Stimulated activated naive CD8-positive, alpha-beta T cell treated with anti-CD3 and anti-CD28 coated beads, Interleukin-15, Interleukin-2, amounts not matched to agents 100 ng/mL and 50 ng/mL, for 24 hours (primary cell): ENCODE measurements around the gene AQP3.
"Not testable (repeated sequence)": the region's sequence is repeated elsewhere in the genome, so short reads cannot be mapped to it uniquely, and the experiment has no call there.

Experiments
- H3K27ac Mint-ChIP-seq: one replicate; pipeline ENCODE4 v1.8.0; 2021; ENCODE audit warnings: mild to moderate bottlenecking, mixed read lengths
- H3K27me3 Mint-ChIP-seq: one replicate; pipeline ENCODE4 v1.8.0; 2021; ENCODE audit warnings: mixed read lengths
- H3K36me3 Mint-ChIP-seq: one replicate; pipeline ENCODE4 v1.8.0; 2021; ENCODE audit warnings: low read depth, mixed read lengths
- H3K4me1 Mint-ChIP-seq: one replicate; pipeline ENCODE4 v1.8.0; 2021; ENCODE audit warnings: low read depth, mixed read lengths
- H3K4me3 Mint-ChIP-seq: one replicate; pipeline ENCODE4 v1.8.0; 2021; ENCODE audit warnings: mild to moderate bottlenecking, mixed read lengths
- H3K9me3 Mint-ChIP-seq: one replicate; pipeline ENCODE4 v1.8.0; 2021; ENCODE audit warnings: mixed read lengths

Gene AQP3

DNA sequence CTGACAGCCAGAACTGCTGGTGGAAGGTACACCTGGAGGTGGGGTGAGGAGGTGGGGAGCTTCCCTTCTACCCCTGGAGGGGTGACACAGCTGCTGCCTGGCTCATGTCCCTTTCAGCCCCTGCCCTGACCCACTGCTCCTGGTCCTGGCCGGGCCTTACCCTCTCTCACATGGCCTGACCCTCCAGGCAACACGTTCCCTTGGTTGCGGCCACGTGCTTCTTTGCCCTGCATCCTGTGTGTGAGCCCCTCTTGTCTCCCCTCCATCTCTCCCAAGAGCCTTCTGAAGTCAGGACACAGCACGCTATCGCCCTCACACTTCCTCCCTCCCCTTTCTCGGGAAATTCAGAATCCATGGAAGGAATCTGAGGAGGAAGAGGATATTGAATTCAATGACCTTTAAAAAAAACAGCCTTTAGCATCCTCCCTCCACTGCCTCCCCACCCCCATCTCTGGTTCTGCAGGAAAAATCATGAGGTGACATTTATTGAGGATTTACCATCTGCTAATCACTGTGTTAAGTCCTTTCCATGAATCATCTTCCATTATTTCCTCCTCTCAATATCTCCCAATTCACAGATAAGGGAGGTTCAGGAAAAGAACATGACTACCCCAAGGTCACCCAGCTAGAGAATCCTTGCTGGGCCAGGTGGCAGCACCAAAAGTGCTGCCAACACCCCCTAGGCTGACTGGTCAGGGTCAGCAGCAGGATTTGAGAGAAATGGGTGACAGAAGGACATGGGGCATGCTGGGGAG is 8.3 kb downstream of the AQP3 start:
- no peaks in the 10 kb centered on the region for H3K27me3 Mint-ChIP-seq
- no peaks in the 10 kb centered on the region for H3K36me3 Mint-ChIP-seq
- no peak overlapping the region for H3K27ac Mint-ChIP-seq
- H3K4me3 Mint-ChIP-seq, result no peak overlapping the region
- H3K4me1 Mint-ChIP-seq, result no peaks in the 10 kb centered on the region
- H3K9me3 Mint-ChIP-seq, result no peaks in the 10 kb centered on the region

DNA sequence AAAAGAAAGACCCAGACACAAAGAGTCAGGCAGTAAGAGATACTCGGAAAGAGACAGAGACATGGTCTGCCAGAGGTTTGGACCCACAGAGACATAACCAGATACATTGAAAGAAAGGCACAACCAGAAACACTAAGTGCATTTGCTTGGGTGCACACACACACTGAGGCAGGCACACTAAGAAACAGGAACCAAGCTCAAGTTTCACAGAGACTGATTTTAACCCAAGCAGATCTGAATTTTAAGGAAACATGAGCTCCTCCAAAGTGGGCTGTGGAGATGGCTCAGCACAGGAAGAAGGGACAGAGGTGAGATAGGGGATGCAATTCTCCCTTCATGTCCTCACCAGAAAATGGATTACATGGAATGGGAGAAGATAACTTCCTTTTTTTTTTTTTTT is 9.5 kb downstream of the AQP3 start:
- no peaks in the 10 kb centered on the region for H3K4me1 Mint-ChIP-seq
- no peak overlapping the region for H3K4me3 Mint-ChIP-seq
- H3K27ac Mint-ChIP-seq, result no peak overlapping the region
- H3K27me3 Mint-ChIP-seq, result no peaks in the 10 kb centered on the region
- H3K9me3 Mint-ChIP-seq, result no peaks in the 10 kb centered on the region
- H3K36me3 Mint-ChIP-seq, result no peaks in the 10 kb centered on the region

DNA sequence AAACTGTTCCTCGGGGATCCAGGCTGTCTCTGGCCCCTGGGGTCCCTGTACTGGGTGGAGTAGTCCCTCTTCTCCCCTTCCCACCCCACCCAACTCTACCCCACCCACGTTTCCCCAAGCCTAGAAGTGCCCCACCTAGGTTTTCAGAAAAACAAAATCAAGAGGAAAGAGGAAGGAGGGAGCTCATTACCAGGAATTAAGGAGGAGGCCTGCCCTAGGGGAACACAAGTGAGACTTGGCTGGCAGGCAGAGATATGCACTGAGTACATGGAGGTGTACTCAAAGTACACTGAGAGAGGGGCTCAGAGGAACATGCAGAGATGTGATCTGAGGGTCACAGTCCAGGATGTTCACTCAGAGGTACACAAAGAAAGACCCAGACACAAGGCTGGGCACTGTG is 10.2 kb downstream of the AQP3 start:
- no peak overlapping the region for H3K27ac Mint-ChIP-seq
- no peaks in the 10 kb centered on the region for H3K4me1 Mint-ChIP-seq

GRCh38 chr9:33436445-33436844 is 10.9 kb downstream of the AQP3 start:
- H3K27me3 Mint-ChIP-seq, result no peaks in the 10 kb centered on the region
- H3K4me1 Mint-ChIP-seq, result peaks cover 2% of the 10 kb centered on the region
- no peaks in the 10 kb centered on the region for H3K9me3 Mint-ChIP-seq
- no peak overlapping the region for H3K4me3 Mint-ChIP-seq
- no peak overlapping the region for H3K27ac Mint-ChIP-seq
- H3K36me3 Mint-ChIP-seq, result no peaks in the 10 kb centered on the region

More for the DNA sequence above, 10.2 kb downstream of the AQP3 start:
- H3K9me3 Mint-ChIP-seq, result no peaks in the 10 kb centered on the region
- H3K36me3 Mint-ChIP-seq, result no peaks in the 10 kb centered on the region
- H3K4me3 Mint-ChIP-seq, result no peak overlapping the region
- no peaks in the 10 kb centered on the region for H3K27me3 Mint-ChIP-seq

- peaks cover 5% of the 10 kb centered on the region for H3K4me1 Mint-ChIP-seq
- no peak overlapping the region for H3K27ac Mint-ChIP-seq
Measured at GRCh38 chr9:33435821-33436277, 11.5 kb downstream of the AQP3 start.

DNA sequence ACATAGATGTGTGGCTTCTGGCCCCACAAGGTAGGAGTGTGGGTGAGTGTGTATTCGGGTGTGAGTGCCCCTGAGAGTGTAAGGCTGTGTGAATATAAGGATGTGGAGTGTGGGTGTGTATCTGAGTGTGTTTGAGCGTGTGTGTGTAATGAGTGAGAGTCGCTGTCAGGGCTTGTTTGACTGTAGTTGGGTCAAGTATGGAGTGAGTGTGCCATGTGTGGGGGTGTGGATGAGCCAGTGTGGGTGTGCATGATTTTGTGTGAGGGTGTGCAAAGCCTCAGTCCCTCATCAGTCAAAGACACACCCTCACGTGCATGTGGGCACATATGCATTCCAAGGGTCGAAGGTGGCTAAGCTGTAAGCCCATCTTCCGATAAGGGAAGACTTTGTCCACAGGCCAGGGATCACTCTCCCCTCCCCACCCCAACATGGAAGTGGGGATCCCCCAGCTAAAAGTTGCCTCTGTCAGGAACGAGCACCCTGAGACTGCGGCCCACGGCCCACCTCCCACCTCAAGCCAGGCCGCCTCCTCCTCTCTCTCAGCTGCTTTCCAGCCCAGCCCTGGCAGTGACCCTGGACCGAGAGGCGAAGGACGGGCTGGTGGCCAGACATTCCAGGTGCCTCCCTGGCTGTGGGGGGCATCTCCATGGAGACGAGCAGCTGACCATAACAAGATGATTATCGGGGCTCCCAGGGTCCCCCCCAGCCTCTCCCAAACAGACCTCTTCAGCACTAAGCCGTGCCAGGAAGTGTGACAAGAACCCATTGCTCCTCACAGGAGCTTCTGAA is 12.9 kb downstream of the AQP3 start:
- no peaks in the 10 kb centered on the region for H3K27me3 Mint-ChIP-seq
- no peaks in the 10 kb centered on the region for H3K36me3 Mint-ChIP-seq
- peaks cover 5% of the 10 kb centered on the region for H3K4me1 Mint-ChIP-seq
- H3K27ac Mint-ChIP-seq, result no peak overlapping the region
- no peak overlapping the region for H3K4me3 Mint-ChIP-seq
- H3K9me3 Mint-ChIP-seq, result no peaks in the 10 kb centered on the region

More at GRCh38 chr9:33435821-33436277, 11.5 kb downstream of the AQP3 start:
- H3K27me3 Mint-ChIP-seq, result no peaks in the 10 kb centered on the region
- H3K4me3 Mint-ChIP-seq, result no peak overlapping the region
- no peaks in the 10 kb centered on the region for H3K36me3 Mint-ChIP-seq
- no peaks in the 10 kb centered on the region for H3K9me3 Mint-ChIP-seq

GRCh38 chr9:33433871-33434270 is 13.5 kb downstream of the AQP3 start:
- Mint-ChIP-seq H3K36me3 (no peaks in the 10 kb centered on the region), H3K4me1 (peaks cover 5% of the 10 kb centered on the region), H3K4me3 (no peak overlapping the region), H3K27ac (no peak overlapping the region), H3K9me3 (no peaks in the 10 kb centered on the region), H3K27me3 (no peaks in the 10 kb centered on the region)

DNA sequence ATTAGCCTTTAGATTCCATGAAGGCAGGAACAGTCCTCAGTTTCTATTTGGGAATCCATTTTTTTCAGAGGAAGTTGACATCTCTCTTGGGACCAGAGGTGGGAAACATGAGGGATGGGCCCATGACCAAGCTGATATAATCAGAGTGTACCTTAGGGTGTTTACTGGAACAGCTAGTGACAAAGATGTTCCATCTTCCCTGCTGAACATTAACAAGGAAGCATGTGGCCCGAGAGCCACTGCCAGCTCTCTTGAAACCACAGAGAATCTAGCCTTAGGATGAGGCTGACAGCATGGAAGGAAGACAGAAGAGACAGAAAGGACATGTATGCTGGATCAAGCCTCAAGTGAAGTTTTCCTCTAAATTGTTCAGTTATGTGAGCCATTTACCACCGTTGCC is 16.0 kb downstream of the AQP3 start:
- Mint-ChIP-seq H3K4me3 (no peak overlapping the region), H3K36me3 (no peaks in the 10 kb centered on the region), H3K9me3 (no peaks in the 10 kb centered on the region), H3K4me1 (peaks cover 5% of the 10 kb centered on the region), H3K27me3 (no peaks in the 10 kb centered on the region), H3K27ac (no peak overlapping the region)

DNA sequence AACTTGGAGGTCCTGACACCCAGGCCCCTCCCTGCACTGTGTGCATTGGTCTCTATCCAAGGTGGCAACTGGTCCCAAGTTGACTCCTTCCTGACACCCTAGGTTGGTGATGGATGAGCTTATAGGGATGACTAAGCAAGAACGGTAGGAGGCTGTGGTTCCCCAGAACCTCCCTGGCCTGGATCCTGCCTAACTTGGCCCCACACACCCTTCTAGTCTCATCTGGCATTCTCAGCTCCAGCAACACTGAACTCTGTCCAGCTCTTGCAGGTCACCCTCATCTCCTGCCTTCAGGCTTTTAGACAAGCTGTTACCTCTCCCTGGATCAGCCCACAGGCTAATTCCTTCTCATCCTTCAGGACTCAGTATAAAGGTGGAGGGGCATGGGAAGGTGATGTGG is 16.5 kb downstream of the AQP3 start:
- Mint-ChIP-seq H3K27ac (no peak overlapping the region), H3K4me1 (peaks cover 5% of the 10 kb centered on the region), H3K36me3 (no peaks in the 10 kb centered on the region), H3K9me3 (no peaks in the 10 kb centered on the region), H3K27me3 (no peaks in the 10 kb centered on the region), H3K4me3 (no peak overlapping the region)

- H3K4me3 Mint-ChIP-seq, result no peak overlapping the region
- peaks cover 5% of the 10 kb centered on the region for H3K4me1 Mint-ChIP-seq
- no peaks in the 10 kb centered on the region for H3K9me3 Mint-ChIP-seq
- no peaks in the 10 kb centered on the region for H3K27me3 Mint-ChIP-seq
- H3K27ac Mint-ChIP-seq, result no peak overlapping the region
- H3K36me3 Mint-ChIP-seq, result no peaks in the 10 kb centered on the region
Measured at GRCh38 chr9:33429256-33429985, 18.0 kb downstream of the AQP3 start.

DNA sequence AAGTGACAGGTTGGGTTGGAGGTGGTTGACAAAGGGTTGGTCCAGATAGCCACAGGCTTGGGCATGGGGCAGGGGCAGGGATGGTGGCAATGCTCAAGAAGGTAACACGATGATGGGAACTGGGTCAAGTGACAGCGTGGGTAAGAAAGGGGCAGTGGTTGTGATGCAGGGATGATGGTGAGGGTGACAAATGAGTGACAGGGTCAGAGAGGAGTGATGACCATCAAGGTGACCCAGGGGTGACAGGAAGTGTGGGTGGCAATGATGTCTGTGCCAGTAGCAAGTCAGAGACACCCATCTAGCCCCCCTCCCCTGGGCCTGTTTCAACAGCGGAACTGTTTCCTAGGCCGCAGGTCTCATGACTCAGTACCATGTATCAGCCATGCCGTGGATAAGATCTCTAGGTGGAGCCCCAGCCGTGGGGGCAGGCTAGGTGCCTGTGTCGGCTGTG is 20.5 kb downstream of the AQP3 start:
- Mint-ChIP-seq H3K9me3 (no peaks in the 10 kb centered on the region), H3K27ac (no peak overlapping the region), H3K4me1 (peaks cover 5% of the 10 kb centered on the region), H3K4me3 (no peak overlapping the region), H3K36me3 (no peaks in the 10 kb centered on the region), H3K27me3 (no peaks in the 10 kb centered on the region)

- no peaks in the 10 kb centered on the region for H3K4me1 Mint-ChIP-seq
- no peak overlapping the region for H3K27ac Mint-ChIP-seq
- H3K4me3 Mint-ChIP-seq, result no peak overlapping the region
- no peaks in the 10 kb centered on the region for H3K27me3 Mint-ChIP-seq
- no peaks in the 10 kb centered on the region for H3K9me3 Mint-ChIP-seq
- no peaks in the 10 kb centered on the region for H3K36me3 Mint-ChIP-seq
Measured at GRCh38 chr9:33425128-33425533, 22.3 kb downstream of the AQP3 start.

DNA sequence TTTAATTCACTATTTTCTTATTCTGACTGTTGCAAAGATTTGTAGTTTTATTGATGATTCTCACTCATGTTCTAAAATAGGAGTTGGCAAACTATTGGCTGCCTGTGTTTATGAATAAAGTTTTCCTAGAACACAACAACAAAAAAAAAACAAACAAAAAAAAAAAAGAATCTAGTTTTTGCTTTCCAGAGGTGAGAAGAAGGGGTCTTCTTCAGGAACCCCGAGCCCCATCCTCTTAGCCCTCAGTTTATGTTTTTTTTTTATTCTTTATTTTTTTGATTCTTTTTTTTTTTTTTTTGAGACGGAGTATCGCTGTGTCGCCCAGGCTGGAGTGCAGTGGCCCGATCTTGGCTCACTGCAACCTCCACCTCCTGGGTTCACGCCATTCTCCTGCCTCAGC is 22.9 kb downstream of the AQP3 start:
- not testable (repeated sequence) for H3K36me3 Mint-ChIP-seq, H3K27me3 Mint-ChIP-seq, H3K27ac Mint-ChIP-seq, H3K9me3 Mint-ChIP-seq, H3K4me3 Mint-ChIP-seq, H3K4me1 Mint-ChIP-seq

DNA sequence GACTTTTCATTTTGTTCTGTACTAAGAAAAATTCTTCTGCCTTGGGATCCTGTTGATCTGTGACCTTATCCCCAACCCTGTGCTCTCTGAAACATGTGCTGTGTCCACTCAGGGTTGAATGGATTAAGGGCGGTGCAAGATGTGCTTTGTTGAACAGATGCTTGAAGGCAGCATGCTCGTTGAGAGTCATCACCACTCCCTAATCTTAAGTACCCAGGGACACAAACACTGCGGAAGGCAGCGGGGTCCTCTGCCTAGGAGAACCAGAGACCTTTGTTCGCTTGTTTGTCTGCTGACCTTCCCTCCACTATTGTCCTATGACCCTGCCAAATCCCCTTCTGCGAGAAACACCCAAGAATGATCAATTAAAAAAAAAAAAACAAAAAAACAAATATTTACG is 23.4 kb downstream of the AQP3 start:
- H3K36me3 Mint-ChIP-seq, H3K9me3 Mint-ChIP-seq: not testable (repeated sequence)

DNA sequence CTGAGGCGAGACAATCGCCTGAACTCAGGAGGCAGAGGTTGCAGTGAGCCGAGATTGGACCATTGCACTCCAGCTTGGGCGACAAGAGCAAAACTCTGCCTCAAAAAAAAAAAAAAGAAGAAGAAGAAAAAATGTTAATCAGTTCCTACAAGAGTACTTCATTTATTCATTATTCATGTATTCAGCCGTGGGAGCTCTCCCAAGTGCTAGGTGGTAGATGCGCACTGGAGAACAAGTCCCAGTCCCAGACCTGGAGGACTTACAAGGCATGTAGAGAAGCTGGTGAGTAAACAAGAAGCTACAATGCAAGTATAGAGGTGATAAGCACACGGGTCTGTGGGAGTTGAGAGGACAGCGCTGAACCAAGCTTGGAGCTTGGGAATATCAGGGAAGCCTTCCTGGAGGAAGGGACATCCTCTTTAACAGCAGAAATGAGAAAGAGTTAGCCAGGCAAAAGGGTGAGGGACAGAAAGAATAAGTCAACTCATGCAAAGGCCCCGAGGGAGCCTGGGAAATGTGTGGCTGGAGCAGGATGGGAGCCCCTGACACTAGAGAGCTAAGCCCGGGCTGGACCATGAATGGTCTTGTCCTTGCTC is 27.6 kb downstream of the AQP3 start:
- Mint-ChIP-seq H3K4me1 (peaks cover 33% of the 10 kb centered on the region), H3K27ac (no peak overlapping the region)

More for the DNA sequence above, 23.4 kb downstream of the AQP3 start:
- not testable (repeated sequence) for H3K27me3 Mint-ChIP-seq, H3K4me3 Mint-ChIP-seq, H3K27ac Mint-ChIP-seq, H3K4me1 Mint-ChIP-seq

More for the DNA sequence above, 27.6 kb downstream of the AQP3 start:
- no peak overlapping the region for H3K4me3 Mint-ChIP-seq
- no peaks in the 10 kb centered on the region for H3K27me3 Mint-ChIP-seq
- H3K9me3 Mint-ChIP-seq, result no peaks in the 10 kb centered on the region
- H3K36me3 Mint-ChIP-seq, result no peaks in the 10 kb centered on the region
